Measurements from ENCODE around the gene CTDNEP1.

Gene CTDNEP1

DNA sequence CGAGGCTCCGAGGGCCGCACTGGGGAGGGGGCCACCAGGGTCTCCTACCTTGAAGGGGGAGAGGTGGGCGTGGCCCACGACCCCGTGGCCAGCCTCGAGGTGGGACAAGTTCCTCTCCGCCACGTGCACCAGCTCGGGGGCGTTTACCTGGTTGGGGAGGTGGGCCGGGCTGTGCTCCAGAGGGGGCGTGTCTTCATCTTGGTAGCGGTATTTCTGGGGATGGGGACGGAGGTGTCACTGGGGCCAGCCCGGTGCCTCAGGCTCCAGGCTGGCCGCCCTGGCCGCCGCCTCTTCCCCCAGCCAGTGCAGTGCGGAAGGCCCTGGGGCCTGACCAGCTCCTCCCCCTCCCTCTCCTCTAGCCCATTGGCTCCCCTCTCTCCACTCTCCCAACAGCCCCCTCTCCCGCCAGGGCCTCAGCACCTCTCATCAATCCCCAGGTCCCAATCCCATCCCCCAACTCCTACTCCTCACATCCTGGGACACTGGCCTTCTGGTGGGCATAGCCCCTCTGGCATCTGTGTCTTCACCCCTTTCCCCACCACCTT is 43.4 kb downstream of the CTDNEP1 start:
- no peak for ATAC-seq
- H3K4me3 Mint-ChIP-seq: no peak overlapping the region

GRCh38 chr17:7207120-7208001 is 44.2 kb downstream of the CTDNEP1 start:
- Mint-ChIP-seq H3K27ac (peak overlapping the region; percentile 98), H3K4me3 (no peak overlapping the region), H3K4me1 (peaks cover 35% of the 10 kb centered on the region), H3K36me3 (peaks cover 11% of the 10 kb centered on the region), H3K9me3 (no peaks in the 10 kb centered on the region)
- no peak for DNase-seq (ENCODE audit: low spot score in 2 of 2)
- ATAC-seq: no peak

More for the DNA sequence above, 43.4 kb downstream of the CTDNEP1 start:
- Mint-ChIP-seq H3K27ac (no peak overlapping the region), H3K9me3 (no peaks in the 10 kb centered on the region), H3K4me1 (peaks cover 35% of the 10 kb centered on the region), H3K36me3 (peaks cover 11% of the 10 kb centered on the region)
- DNase-seq (ENCODE audit: low spot score in 2 of 2): no peak

- no peak for ATAC-seq
- Mint-ChIP-seq H3K36me3 (peaks cover 11% of the 10 kb centered on the region), H3K4me1 (peaks cover 35% of the 10 kb centered on the region), H3K9me3 (no peaks in the 10 kb centered on the region), H3K27ac (peak overlapping the region; percentile 98), H3K4me3 (peak overlapping the region; percentile 89)
- DNase-seq (ENCODE audit: low spot score in 2 of 2): no peak
These were observed 46.0 kb downstream of the CTDNEP1 start for GRCh38 chr17:7205561-7205960.

- no peaks in the 10 kb centered on the region for H3K9me3 Mint-ChIP-seq
- DNase-seq (ENCODE audit: low spot score in 2 of 2): peak; percentile 82 to 97
- H3K4me3 Mint-ChIP-seq: peak overlapping the region; percentile 89
- ATAC-seq: peak; percentile 90
- H3K4me1 Mint-ChIP-seq: peaks cover 35% of the 10 kb centered on the region
- H3K27ac Mint-ChIP-seq: peak overlapping the region; percentile 98
- H3K36me3 Mint-ChIP-seq: peaks cover 11% of the 10 kb centered on the region
These were observed 46.6 kb downstream of the CTDNEP1 start for GRCh38 chr17:7204828-7205461.

DNA sequence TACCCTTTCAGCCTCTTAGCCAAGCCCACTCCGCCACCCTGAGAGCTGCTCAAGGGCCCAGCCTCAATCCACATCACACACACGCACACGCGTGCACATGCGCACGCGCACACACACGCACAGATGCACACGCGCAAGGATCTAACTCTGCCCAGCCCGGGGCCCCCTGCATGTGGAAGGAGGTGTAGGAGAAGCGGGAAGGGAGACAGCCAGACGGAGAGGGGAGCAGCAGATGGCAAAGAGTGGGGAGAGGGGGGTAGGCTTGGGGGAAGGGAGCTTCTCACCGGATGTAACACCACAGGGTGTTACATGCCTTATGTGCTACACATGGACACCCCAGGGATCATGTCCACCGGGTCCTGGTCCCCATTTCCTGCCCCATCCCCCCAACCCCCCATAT is 47.2 kb downstream of the CTDNEP1 start:
- Mint-ChIP-seq H3K4me3 (peak overlapping the region; percentile 89), H3K9me3 (no peaks in the 10 kb centered on the region), H3K4me1 (peaks cover 35% of the 10 kb centered on the region), H3K27ac (peak overlapping the region; percentile 98), H3K36me3 (peaks cover 11% of the 10 kb centered on the region)
- ATAC-seq (peak; percentile 3), DNase-seq (ENCODE audit: low spot score in 2 of 2) (no peak)

GRCh38 chr17:7203391-7203790 is 48.1 kb downstream of the CTDNEP1 start:
- ATAC-seq (no peak), DNase-seq (ENCODE audit: low spot score in 2 of 2) (no peak)
- no peaks in the 10 kb centered on the region for H3K9me3 Mint-ChIP-seq
- peaks cover 11% of the 10 kb centered on the region for H3K36me3 Mint-ChIP-seq
- peak overlapping the region; percentile 89 for H3K4me3 Mint-ChIP-seq
- H3K4me1 Mint-ChIP-seq: peaks cover 35% of the 10 kb centered on the region
- H3K27ac Mint-ChIP-seq: peak overlapping the region; percentile 98

DNA sequence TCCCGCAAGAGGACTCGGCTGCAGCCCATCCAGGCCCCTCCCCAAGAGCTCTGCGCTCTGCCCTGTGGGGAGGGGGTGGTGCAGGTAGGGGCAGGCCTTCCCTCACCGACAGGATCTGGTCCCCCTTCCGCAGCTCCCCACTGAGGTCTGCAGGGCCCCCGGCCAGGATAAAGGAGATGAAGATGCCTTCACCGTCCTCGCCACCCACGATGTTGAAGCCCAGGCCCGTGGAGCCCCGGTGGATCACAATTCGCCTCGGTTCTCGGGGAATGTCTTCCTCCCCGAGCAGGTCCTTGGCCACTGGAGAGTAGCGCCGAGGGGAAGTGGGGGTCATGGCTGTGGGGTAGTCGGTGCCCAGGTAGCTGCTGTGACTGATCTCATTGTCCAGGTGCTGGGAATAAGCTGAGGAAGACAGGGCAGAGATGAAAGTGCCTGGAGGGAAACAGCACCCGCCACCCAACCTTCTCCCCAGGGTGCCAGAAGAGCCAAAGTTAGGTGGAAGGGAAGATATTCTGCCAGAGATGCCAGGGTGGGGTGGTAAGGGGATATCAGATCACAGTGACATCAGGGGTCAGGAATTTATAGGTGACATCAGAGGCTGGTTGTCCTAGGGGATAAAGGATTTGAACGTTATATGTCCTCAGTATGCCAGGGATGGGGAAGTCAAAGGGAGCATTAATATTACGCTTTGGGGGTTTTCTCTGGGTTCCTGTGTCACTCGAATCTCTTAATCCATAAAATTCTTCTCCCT is 54.7 kb downstream of the CTDNEP1 start:
- no peak for DNase-seq (ENCODE audit: low spot score in 2 of 2)
- H3K27ac Mint-ChIP-seq: no peak overlapping the region
- H3K4me3 Mint-ChIP-seq: no peak overlapping the region

GRCh38 chr17:7195971-7196370 is 55.6 kb downstream of the CTDNEP1 start:
- Mint-ChIP-seq H3K9me3 (no peaks in the 10 kb centered on the region), H3K36me3 (no peaks in the 10 kb centered on the region), H3K27ac (no peak overlapping the region), H3K4me3 (no peak overlapping the region), H3K4me1 (peaks cover 9% of the 10 kb centered on the region)
- DNase-seq (ENCODE audit: low spot score in 2 of 2) (no peak), ATAC-seq (no peak)

More for the DNA sequence above, 54.7 kb downstream of the CTDNEP1 start:
- Mint-ChIP-seq H3K9me3 (no peaks in the 10 kb centered on the region), H3K4me1 (peaks cover 5% of the 10 kb centered on the region), H3K36me3 (no peaks in the 10 kb centered on the region)
- no peak for ATAC-seq

Measured in stimulated activated effector memory CD8-positive, alpha-beta T cell treated with anti-CD3 and anti-CD28 coated beads, Interleukin-12 subunit alpha, Interleukin-12 subunit beta, amount 100 ng/mL, for 72 hours (primary cell).